Fibroblast of peridontal ligament (primary cell): ENCODE results near the gene EXOSC1.
A peak's percentile ranks its signal among the peaks of the same experiment; 100 is the strongest.
"Not testable (repeated sequence)": the region's sequence is repeated elsewhere in the genome, so short reads cannot be mapped to it uniquely, and the experiment has no call there.

Experiments
- DNase-seq: peaks from one replicate; pipeline ENCODE4 v3.0.0-alpha.2; 2010; ENCODE audit errors: extremely low read depth

EXOSC1 gene

DNA sequence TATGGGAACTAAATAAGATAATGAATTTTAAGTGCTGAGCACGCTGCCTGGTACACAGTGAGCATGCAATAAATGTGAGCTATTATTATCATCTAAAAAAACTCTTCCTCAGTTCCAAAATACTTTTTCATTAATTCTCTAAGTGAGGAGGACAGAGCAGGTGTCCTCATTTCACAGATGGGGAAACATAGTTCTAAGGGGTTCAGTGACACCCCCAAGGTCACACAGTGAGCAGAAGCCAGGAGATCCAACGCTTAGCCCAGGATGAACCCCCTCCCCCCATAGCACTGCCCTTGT lies 37.9 kb downstream of the EXOSC1 start:
- no peak for DNase-seq

DNA sequence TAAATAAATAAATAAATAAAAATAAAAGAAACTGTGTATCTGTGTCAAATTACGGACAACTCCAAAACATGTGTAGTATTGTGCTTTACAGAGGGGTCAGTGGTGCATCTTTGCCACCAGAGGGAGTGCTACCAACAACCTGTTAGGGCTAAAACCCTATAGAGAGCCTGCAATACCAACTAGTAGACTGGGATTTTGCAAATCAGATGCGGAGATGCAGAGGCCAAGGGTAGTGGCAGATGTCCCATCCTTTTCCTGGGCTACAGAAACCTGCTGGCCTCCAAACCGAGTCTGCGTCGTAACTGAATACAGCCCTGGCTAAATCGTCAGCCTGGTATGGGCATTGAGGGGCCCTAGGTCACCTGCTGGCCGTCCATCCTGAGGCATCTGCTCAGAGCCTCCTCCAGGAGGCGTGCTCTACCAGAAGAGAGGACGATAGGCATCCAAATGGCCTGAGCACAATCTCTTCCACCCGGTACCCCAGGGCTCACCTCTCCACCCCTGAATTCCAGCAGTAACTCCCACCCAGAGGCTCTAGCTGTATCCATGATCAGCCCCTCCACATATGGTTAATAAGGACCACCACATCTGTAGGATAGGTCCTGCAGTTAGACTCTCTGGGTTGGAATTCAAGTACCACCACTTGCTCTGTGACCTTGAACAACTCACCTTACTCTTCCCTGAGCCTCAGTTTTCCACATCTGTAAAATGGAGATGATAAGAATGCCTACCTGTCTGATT lies 38.4 kb downstream of the EXOSC1 start:
- peak; percentile 83 for DNase-seq

DNA sequence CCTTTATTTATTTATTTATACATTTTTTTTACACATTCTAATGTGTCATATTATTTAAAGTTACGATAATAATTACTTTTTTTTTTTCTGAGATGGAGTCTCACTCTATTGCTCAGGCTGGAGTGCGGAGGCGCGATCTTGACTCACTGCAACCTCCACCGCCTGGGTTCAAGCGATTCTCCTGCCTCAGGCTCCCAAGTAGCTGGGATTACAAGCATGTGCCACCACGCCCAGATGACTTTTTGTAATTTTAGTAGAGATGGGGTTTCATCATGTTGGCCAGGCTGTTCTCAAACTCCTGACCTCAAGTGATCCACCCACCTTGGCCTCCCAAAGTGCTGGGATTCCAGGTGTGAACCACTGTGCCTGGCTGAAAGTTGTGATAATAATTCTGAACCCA lies 39.3 kb downstream of the EXOSC1 start:
- DNase-seq, result not testable (repeated sequence)

DNA sequence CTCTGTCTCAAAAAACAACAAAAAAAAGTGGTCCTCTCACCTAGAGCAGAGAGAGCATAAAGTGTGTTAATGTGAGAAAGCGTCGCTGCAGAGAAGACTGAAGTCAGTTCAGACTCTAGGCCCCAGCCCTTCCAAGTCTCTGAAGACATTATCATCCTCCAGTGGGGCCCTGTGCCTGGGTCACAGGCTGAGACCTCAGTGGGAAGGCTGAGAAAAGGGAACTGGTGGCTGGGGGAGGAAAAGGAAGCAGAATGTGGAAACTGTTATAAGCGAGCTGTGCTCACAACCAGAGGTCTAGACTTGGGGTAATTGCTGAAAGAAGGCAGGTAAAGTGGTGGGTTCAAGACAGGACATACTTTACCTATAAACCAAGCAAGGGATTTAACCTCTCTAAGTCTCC lies 39.7 kb downstream of the EXOSC1 start:
- no peak for DNase-seq

DNA sequence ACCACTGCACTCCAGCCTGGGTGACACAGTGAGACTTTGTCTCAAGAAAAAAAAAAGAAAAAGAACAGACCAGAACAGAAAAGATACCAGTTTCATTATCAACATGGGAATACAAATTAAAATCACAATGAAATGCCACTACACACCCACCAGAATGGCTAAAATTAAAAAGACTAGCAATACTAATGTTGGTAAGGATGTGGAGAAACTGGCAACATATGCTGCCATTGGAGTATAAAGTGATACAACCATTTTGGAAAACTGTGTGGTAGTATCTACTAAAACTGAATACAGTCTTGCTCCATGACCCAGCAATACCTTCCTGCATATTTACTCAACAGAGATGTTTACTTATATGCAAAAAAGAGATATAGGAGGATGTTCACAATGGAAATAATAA lies 41.8 kb downstream of the EXOSC1 start:
- no peak for DNase-seq

DNA sequence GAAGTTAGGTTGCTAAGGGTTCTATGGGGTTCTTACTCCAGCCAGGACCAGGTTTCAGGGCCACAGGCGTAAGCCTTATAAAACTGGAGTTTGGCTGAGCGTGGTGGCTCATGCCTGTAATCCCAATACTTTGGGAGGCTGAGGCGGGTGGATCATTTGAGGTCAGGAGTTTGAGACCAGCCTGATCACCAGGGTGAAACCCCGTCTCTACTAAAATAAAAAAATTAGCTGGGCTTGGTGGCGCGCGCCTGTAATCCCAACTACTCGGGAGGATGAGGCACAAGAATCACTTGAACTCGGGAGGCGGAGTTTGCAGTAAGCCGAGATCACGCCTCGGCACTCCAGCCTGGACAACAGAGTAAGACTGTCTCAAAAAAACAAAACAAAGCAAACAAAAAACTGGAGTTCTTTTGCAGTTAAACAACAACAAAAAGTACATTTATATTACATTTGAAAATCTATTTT lies 44.3 kb downstream of the EXOSC1 start:
- DNase-seq, result no peak

DNA sequence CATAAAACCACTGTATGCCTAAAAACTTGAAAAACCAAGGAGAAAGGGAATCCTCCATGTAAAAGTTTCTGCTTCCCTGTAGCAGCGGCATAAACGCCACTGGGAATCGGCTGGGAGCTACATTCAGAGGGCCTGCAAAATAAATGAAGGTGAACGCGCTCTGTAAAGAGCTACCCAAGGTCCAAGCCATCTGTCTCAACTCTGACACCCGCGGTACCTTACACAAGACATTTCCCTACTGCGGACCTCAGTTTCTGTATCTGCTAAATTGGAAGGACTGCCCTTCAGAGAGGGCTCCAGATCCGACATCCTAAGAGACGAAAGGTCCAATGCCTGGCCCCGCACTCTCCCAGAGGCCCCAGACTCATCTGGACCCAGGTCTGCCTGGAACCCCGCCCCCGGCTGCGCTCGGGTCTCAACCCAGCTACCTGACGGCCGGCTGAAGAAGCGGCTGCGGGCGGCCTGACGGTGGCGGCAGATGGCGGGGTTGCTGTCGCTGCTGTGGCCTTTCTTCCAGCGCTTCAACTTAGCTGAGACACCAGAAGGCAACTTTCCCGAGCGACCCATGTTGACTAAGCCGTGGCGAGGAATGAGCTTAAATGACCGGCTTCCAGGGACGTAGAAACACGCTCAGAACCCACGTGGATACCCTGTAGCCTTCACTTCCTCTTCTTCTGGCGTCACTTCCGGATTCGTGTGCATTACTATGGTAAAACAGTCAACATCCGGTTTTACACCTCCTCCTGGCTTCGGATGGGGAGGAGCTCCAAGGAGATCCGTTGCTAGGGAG lies 44.9 kb downstream of the EXOSC1 start, which contains the start of gene RRP12:
Gene RRP12 (minus strand): TSS at position 676 of the 790 bp plus-strand sequence. CDS start 109 bp downstream, at position 567.
- DNase-seq, result peak; percentile 99

DNA sequence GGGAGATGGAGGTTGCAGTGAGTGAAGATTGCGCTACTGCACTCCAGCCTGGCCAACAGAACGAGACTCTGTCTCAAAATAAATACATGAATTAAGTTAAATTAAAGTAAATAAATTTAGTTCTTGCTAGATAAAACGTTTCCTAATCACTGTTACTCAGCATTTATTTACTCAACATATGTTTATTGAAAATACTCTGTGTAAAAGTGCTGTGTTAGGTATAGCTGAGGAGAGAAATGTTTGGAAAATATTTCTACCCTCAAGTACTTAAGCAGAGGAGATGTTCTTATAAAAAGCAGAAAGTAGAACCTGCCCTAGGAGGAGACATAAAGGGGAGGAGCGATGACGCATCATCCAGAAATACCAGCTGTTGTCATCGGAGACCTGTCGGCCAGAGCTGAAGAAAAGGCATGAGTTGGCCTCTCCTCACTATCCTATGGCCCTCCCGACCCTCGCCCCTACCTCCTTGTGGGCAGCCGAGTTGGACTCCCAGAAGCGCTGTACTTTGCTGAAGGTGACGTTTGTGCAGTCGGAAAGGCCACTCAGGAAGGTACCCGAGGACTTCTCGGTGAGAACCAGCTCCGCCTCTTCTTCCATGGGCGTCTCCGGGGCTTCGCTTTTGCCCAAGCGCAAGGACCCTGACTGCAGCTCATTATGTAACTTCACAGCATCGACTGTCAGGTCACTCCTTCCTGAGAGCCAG lies 45.8 kb downstream of the EXOSC1 start:
- peak; percentile 66 for DNase-seq

DNA sequence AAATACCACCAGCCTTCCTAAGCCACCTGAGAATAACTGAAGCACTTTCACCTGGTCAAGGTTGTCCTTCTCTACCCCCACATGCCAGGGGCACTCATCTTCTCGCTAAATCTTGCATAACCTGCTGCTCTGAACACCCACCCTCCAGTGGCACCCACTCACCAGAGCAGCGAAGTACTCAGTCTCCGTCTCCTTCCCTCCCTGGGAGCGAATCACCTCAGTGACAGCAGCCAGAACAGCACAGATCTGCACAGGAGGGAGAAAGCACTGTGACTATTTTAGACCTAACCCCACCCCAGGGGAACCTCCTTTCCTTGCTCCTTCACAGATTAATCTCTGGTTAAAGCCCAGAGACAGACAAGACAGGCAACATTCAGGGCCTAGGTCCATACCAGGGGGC lies 49.8 kb downstream of the EXOSC1 start:
- no peak for DNase-seq

DNA sequence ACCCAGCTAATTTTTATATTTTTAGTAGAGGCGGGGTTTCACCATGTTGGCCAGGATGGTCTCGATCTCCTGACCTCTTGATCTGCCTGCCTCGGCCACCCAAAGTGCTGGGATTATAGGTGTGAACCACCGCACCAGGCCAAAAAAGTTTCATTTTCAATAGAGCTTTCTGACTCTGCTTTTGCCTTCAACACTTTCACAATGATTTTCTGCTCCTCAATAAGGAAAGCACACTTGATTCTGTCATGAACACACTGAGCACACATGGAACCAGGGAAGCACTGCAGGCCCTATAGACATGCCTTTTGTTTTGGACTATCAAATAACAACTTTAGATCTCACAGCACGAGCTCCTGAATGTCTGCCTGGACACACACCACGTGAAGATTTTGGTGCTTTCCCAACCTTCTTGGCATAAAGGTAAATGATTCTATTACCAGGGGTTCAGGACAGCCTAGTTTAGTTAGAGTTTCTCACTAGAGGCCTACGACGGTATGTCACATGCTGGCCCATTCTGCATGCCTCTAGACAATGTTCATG lies 52.7 kb downstream of the EXOSC1 start:
- no peak for DNase-seq

DNA sequence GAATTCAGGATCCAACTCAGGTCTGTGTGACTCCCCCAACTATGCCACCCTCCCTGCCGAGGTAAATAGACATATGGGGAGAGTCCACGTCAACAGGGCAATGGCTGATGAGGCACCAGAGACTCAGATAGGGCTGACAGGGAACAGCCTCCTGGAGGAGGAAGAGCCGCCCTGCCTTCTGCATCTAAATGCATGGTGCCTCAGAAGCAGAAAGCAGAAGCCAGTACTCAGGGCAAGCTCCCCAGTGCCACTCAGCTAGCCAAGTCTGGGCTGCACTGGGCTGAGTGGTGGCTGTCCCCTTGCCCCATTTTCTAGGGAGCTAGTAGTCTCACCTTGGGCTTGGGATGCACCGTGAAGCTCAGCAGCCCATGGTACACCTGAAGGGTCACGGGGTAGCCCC lies 55.7 kb downstream of the EXOSC1 start:
- no peak for DNase-seq

DNA sequence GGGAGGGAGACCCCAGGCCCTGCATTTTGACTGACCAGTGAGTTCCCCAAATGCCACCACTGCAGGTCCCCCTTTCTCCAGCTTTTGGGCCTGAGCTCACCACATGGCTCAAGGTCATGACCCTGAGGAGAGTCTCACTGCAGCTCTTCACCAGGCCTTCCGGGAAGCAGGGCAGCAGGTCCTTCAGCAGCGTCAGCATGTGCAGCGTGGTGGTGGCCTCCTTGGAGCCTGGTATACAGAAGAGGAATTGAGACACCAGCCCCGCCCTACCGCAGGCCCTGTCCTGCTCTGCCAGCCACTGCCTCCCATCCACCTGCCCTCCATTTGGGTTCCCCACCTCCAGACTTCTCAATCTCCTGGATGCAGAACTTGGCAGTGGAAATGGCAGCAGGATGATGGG lies 57.7 kb downstream of the EXOSC1 start:
- no peak for DNase-seq
